ENCODE data around the gene CLSTN3. TPM values are rescaled to one million over a fixed set of nuclear protein-coding genes. Genes with fewer than 3 reads are reported as not detected.

The CLSTN3 gene
- total and polyA plus RNA-seq, 2 of the 8 experiments (the other 6 are each of a cell fraction or from before 2014, with no cell fraction given), result 20.4 to 26.3 TPM

DNA sequence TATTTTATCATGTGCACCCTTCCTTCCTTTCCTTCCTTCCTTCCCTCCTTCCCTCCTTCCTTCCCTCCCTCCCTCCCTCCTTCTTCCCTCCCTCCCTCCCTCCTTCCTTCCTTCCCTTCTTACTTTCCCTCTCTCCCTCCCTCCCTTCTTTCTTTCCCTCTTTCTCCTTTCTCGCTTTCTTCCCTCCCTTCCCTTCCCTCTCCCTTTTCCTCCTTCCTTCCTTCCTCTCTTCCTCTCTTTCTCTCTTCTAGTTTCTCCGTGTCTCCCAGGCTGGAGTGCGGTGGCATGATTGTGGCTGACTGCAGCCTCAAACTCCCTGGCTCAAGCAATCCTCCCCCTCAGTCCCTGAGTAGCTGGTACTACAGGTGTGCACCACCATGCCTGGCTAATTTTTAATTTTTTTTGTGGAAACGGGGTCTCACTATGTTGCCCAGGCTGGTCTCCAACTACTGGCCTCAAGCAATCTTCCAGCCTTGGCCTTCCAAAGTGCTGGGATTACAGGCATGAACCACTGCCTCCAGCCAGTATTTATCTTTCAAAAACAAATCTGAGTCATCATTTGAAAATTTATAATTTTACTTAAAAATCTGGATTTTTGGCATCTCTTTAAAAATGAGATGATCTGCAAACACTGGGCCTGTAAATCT, 29.0 kb upstream of the CLSTN3 start:
- POLR2A ChIA-PET (ENCODE audit: partially characterized antibody), result interaction anchor here (0.8 to 2.7 kb wide), 5 partner anchors 7 to 157 kb away, joined by 3 to 13 read pairs (median 8); partner anchors contain the start of genes C12orf57, C1R, C1RL and RNU7-1
- Histone ChIP-seq H4K5ac (ENCODE audit: insufficient read length, low read depth, low read length) (no peak overlapping the region), H3K14ac (ENCODE audit: insufficient read length) (no peak overlapping the region)

More for the DNA sequence above, 29.0 kb upstream of the CLSTN3 start:
- no peak overlapping the region for H3K4me3 ChIP-seq (ENCODE audit: extremely low read depth in 1 of 4, insufficient read depth in 2 of 4, low read depth in 3 of 4, low read length in 4 of 4)
- H4K8ac ChIP-seq (ENCODE audit: extremely low read depth, insufficient read depth, low read length), result no peak overlapping the region
- H3K4me2 ChIP-seq (ENCODE audit: insufficient read depth in 1 of 2, low read depth in 2 of 2, low read length in 2 of 2), result no peak overlapping the region
- H3K9ac ChIP-seq (replicated peaks in 1 of 4; ENCODE audit: extremely low read depth in 1 of 4, low read depth in 3 of 4, low read length in 3 of 4), result no peak overlapping the region
- CTCF ChIA-PET (ENCODE audit: partially characterized antibody), result interaction anchor here (1.1 to 2.6 kb wide), 4 partner anchors 9 to 39 kb away, joined by 3 to 28 read pairs (median 4); partner anchors contain the start of gene C1R
- FAIRE-seq, result no peak
- no peak overlapping the region for H4K91ac ChIP-seq (replicated peaks; ENCODE audit: insufficient read length, low read length)
- H2BK12ac ChIP-seq (ENCODE audit: low read depth, low read length), result no peak overlapping the region
- H3K4me1 ChIP-seq (replicated peaks in 1 of 4; ENCODE audit: control insufficient read depth in 3 of 4, insufficient read depth in 4 of 4, low read length in 3 of 4), result peaks cover 0 to 2% (median 0%) of the 10 kb centered on the region in 4 experiments; a peak in 1 of 7 replicates
- H3K9me3 ChIP-seq (ENCODE audit: insufficient read depth in 2 of 2, low read depth in 1 of 2, low read length in 1 of 2), result no peaks in the 10 kb centered on the region; a peak in 1 of 4 replicates
- H2BK15ac ChIP-seq (ENCODE audit: low read length), result no peak overlapping the region
- no peaks in the 10 kb centered on the region for H3K79me2 ChIP-seq (ENCODE audit: control insufficient read depth in 1 of 2, insufficient read depth in 2 of 2, low read length in 2 of 2)
- H3K56ac ChIP-seq (replicated peaks; ENCODE audit: insufficient read length, low read depth, low read length), result no peak overlapping the region
- no peak for DNase-seq (ENCODE audit: low read depth in 1 of 2, low spot score in 2 of 2)
- H2AFZ ChIP-seq (ENCODE audit: low read length), result no peak overlapping the region
- H2BK5ac ChIP-seq (ENCODE audit: low read depth, low read length), result no peak overlapping the region
- no peak overlapping the region for H2BK20ac ChIP-seq (ENCODE audit: low read length)
- H3K18ac ChIP-seq (ENCODE audit: extremely low read depth, low read length), result no peak overlapping the region
- H2AK5ac ChIP-seq (ENCODE audit: low read depth, low read length), result no peak overlapping the region
- H2BK120ac ChIP-seq (replicated peaks; ENCODE audit: low read depth, low read length), result no peak overlapping the region
- H3K27me3 ChIP-seq (replicated peaks in 1 of 4; ENCODE audit: control insufficient read depth in 3 of 4, extremely low read depth in 1 of 4, insufficient read depth in 3 of 4, low read length in 3 of 4), result no peaks in the 10 kb centered on the region
- H4K20me1 ChIP-seq (replicated peaks in 1 of 2; ENCODE audit: control insufficient read depth in 1 of 2, insufficient read depth in 2 of 2, low read length in 2 of 2), result peaks cover 0 to 6% of the 10 kb centered on the region in 2 experiments
- H3K23me2 ChIP-seq (ENCODE audit: low read depth, low read length), result no peaks in the 10 kb centered on the region
- peaks cover 0 to 11% (median 2%) of the 10 kb centered on the region in 4 experiments; a peak in 3 of 8 replicates for H3K36me3 ChIP-seq (ENCODE audit: control insufficient read depth in 2 of 4, insufficient read depth in 4 of 4, low read length in 3 of 4)
- WGBS, 2 experiments (ENCODE audit: extremely low coverage in 1 of 2, insufficient coverage in 1 of 2, insufficient read length in 1 of 2, insufficient replicate concordance in 2 of 2, low coverage in 1 of 2, low lambda C conversion rate in 2 of 2, missing lambda C conversion rate in 1 of 2), result 77% methylated on average over 4 of the region's 4 CpGs; no CpG with 5 or more reads in 1 of the 2 experiments
- H3K23ac ChIP-seq (ENCODE audit: insufficient read length), result no peak overlapping the region
- TF ChIP-seq BACH1 (IDR thresholded peaks at IDR 0.05; ENCODE audit: low read length) (no peak), SUZ12 (IDR thresholded peaks at IDR 0.05; ENCODE audit: low read length) (no peak), POU5F1 (IDR thresholded peaks at IDR 0.05; ENCODE audit: low read depth, low read length) (no peak), TBP (IDR thresholded peaks at IDR 0.05; ENCODE audit: low read depth, low read length) (no peak), BCL11A (IDR thresholded peaks at IDR 0.05; ENCODE audit: low read depth in 2 of 2, low read length in 2 of 2) (no peak), MAFK (IDR thresholded peaks at IDR 0.05; ENCODE audit: low read depth, low read length) (no peak), SIRT6 (IDR thresholded peaks at IDR 0.05; ENCODE audit: low read length) (no peak), BRCA1 (IDR thresholded peaks at IDR 0.05; ENCODE audit: low read depth, low read length) (no peak)
- TF ChIP-seq, protein P1, sequence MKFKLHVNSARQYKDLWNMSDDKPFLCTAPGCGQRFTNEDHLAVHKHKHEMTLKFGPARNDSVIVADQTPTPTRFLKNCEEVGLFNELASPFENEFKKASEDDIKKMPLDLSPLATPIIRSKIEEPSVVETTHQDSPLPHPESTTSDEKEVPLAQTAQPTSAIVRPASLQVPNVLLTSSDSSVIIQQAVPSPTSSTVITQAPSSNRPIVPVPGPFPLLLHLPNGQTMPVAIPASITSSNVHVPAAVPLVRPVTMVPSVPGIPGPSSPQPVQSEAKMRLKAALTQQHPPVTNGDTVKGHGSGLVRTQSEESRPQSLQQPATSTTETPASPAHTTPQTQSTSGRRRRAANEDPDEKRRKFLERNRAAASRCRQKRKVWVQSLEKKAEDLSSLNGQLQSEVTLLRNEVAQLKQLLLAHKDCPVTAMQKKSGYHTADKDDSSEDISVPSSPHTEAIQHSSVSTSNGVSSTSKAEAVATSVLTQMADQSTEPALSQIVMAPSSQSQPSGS (IDR thresholded peaks at IDR 0.05; ENCODE audit: low read length), result no peak
- no peak overlapping the region for H3K4ac ChIP-seq (replicated peaks; ENCODE audit: insufficient read length, low read depth, low read length)
- H3K27ac ChIP-seq (ENCODE audit: low read depth, low read length), result no peak overlapping the region
- H3K79me1 ChIP-seq (ENCODE audit: low read depth, low read length), result peaks cover 2% of the 10 kb centered on the region; the same call in 1 of the 2 replicates
